ENCODE measurements around the gene INPP5D. TPM values are rescaled to one million over a fixed set of nuclear protein-coding genes. Genes with fewer than 3 reads are reported as not detected.

The INPP5D gene
- total RNA-seq, 4 donors from 2014 or later, result 6.5 to 18.7 (median 11.5) TPM

DNA sequence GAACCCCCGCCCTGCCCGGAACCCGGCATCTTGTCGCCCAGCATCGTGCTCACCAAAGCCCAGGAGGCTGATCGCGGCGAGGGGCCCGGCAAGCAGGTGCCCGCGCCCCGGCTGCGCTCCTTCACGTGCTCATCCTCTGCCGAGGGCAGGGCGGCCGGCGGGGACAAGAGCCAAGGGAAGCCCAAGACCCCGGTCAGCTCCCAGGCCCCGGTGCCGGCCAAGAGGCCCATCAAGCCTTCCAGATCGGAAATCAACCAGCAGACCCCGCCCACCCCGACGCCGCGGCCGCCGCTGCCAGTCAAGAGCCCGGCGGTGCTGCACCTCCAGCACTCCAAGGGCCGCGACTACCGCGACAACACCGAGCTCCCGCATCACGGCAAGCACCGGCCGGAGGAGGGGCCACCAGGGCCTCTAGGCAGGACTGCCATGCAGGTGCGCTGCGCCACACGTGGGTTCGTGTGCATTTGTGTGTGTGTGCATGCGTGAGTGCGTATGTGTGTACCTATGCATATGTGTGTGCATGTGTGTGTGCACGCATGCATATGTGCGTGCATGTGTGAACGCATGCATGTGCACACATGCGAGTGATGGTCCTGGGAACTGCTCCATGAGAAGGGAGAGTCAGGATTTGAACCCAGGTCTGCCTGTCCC, 144.3 kb downstream of the INPP5D start:
- Histone ChIP-seq H3K4me1 (peaks cover 5% of the 10 kb centered on the region), H3K4me3 (no peak overlapping the region), H3K9me3 (no peaks in the 10 kb centered on the region), H3K27ac (no peak overlapping the region), H3K36me3 (no peaks in the 10 kb centered on the region), H3K27me3 (no peaks in the 10 kb centered on the region)
- DNase-seq (ENCODE audit: low spot score in 2 of 2), result no peak
- no peak for TF ChIP-seq POLR2A (IDR thresholded peaks at IDR 0.05)
- no peak for TF ChIP-seq EP300 (IDR thresholded peaks at IDR 0.05)
- TF ChIP-seq POLR2AphosphoS5 (IDR thresholded peaks at IDR 0.05), result no peak
- no peak for TF ChIP-seq CTCF (IDR thresholded peaks at IDR 0.05)
- WGBS, result 86% methylated on average over 13 of the region's 50 CpGs

GRCh38 chr2:233208382-233209116, 148.4 kb downstream of the INPP5D start:
- no peak for TF ChIP-seq POLR2AphosphoS5 (IDR thresholded peaks at IDR 0.05)
- no peak for TF ChIP-seq EP300 (IDR thresholded peaks at IDR 0.05)
- no peak for TF ChIP-seq POLR2A (IDR thresholded peaks at IDR 0.05)
- no peak for TF ChIP-seq CTCF (IDR thresholded peaks at IDR 0.05)
- H3K9me3 ChIP-seq, result no peaks in the 10 kb centered on the region
- no peak overlapping the region for H3K27ac ChIP-seq
- WGBS, result 89% methylated on average over 4 of the region's 10 CpGs
- H3K36me3 ChIP-seq, result no peaks in the 10 kb centered on the region
- H3K4me3 ChIP-seq, result no peak overlapping the region
- no peak for DNase-seq (ENCODE audit: low spot score in 2 of 2)
- peaks cover 32% of the 10 kb centered on the region for H3K4me1 ChIP-seq
- no peaks in the 10 kb centered on the region for H3K27me3 ChIP-seq

DNA sequence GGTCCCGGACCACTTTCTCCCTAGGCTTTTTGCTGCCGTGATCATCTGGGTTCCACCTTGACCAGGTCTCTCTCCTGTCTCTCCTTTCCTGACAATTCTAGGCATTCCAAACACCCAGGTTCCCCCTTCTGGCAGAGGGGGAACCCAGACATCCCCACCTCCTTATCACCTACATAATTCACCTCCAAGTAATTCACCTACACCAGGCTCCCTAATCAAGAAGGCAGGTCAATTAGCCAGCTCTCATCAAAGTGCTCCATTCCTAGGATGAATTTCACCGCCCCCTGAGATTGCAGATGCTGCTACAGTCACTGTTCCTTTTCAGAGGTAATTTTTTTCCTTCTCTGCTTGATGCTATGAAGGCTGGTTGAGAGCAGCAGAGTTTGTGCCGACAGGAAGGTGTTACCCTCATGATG, 149.0 kb downstream of the INPP5D start:
- Histone ChIP-seq H3K27ac (no peak overlapping the region), H3K36me3 (no peaks in the 10 kb centered on the region), H3K4me1 (peaks cover 32% of the 10 kb centered on the region), H3K4me3 (no peak overlapping the region), H3K9me3 (no peaks in the 10 kb centered on the region), H3K27me3 (no peaks in the 10 kb centered on the region)
- no peak for DNase-seq (ENCODE audit: low spot score in 2 of 2)
- TF ChIP-seq POLR2A (IDR thresholded peaks at IDR 0.05), result no peak
- TF ChIP-seq POLR2AphosphoS5 (IDR thresholded peaks at IDR 0.05), result no peak
- no peak for TF ChIP-seq EP300 (IDR thresholded peaks at IDR 0.05)
- TF ChIP-seq CTCF (IDR thresholded peaks at IDR 0.05), result no peak
- WGBS, result 75% methylated on average over 4 of the region's 4 CpGs

DNA sequence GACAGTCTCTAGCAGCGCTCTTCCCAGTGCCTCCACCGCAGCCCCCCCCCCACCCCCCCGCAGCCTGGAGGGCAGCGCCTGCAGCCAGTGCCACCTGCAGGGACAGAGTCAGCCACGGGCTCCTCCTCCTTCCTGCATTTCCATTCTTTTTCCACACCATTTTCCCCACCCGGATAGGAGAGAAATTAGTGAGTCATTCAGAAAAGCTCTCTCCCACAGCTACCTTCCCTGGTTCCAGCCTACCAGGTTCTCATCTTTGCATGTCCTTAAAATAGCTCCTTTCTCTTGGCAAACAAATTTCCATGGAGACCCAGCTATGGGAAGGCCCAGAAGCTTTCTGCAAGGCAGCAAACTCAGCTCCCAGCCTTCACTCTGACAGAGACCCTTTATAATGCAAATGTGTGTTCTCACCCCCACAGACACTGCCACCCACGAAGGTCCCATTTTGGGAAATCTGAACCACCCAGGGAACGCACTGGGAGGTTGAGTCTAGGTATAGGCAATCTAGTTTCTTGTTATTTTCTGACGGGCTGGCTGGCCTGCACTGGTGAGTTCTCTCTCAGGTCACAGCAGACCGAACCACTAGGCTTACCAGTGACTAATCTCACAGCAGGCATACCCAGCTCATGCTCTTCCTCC, 149.5 kb downstream of the INPP5D start:
- Histone ChIP-seq H3K9me3 (no peaks in the 10 kb centered on the region), H3K4me1 (peaks cover 32% of the 10 kb centered on the region), H3K36me3 (no peaks in the 10 kb centered on the region), H3K4me3 (no peak overlapping the region), H3K27ac (no peak overlapping the region), H3K27me3 (no peaks in the 10 kb centered on the region)
- DNase-seq (ENCODE audit: low spot score in 2 of 2), result no peak
- 40% methylated on average over 10 of the region's 10 CpGs for WGBS
- TF ChIP-seq POLR2A (IDR thresholded peaks at IDR 0.05) (no peak), EP300 (IDR thresholded peaks at IDR 0.05) (no peak), POLR2AphosphoS5 (IDR thresholded peaks at IDR 0.05) (no peak), CTCF (IDR thresholded peaks at IDR 0.05) (no peak)

- H3K4me3 ChIP-seq, result no peak overlapping the region
- 82% methylated on average over 8 of the region's 8 CpGs for WGBS
- H3K9me3 ChIP-seq, result no peaks in the 10 kb centered on the region
- TF ChIP-seq EP300 (IDR thresholded peaks at IDR 0.05) (no peak), CTCF (IDR thresholded peaks at IDR 0.05) (no peak)
- no peak for DNase-seq (ENCODE audit: low spot score in 2 of 2)
- no peaks in the 10 kb centered on the region for H3K27me3 ChIP-seq
- peaks cover 32% of the 10 kb centered on the region for H3K4me1 ChIP-seq
- H3K36me3 ChIP-seq, result no peaks in the 10 kb centered on the region
- H3K27ac ChIP-seq, result no peak overlapping the region
These were observed 150.1 kb downstream of the INPP5D start for GRCh38 chr2:233210281-233210680.

All from suprapubic skin (tissue), 4 donors.